BLaER1 (cell line): ENCODE data around the gene SNRNP40.

Source experiments
- H3K27ac ChIP-seq: shearing (Covaris generic); formaldehyde crosslinking; 2 replicates; pipeline ENCODE4 v1.8.1; 2022
- H3K27me3 ChIP-seq: shearing (Covaris generic); formaldehyde crosslinking; 2 replicates; pipeline ENCODE4 v1.8.1; 2022
- H3K36me3 ChIP-seq: shearing (Covaris generic); formaldehyde crosslinking; 2 replicates; pipeline ENCODE4 v1.8.1; 2022
- H3K4me1 ChIP-seq: shearing (Covaris generic); formaldehyde crosslinking; 2 replicates; pipeline ENCODE4 v1.8.1; 2022
- H3K4me2 ChIP-seq: shearing (Covaris generic); formaldehyde crosslinking; 2 replicates; pipeline ENCODE4 v1.8.1; 2022
- H3K4me3 ChIP-seq: shearing (Covaris generic); formaldehyde crosslinking; 2 replicates; pipeline ENCODE4 v1.8.1; 2022
- H3K9ac ChIP-seq: shearing (Covaris generic); formaldehyde crosslinking; 2 replicates; pipeline ENCODE4 v1.8.1; 2022
- H3K9me3 ChIP-seq: shearing (Covaris generic); formaldehyde crosslinking; 2 replicates; pipeline ENCODE4 v1.8.1; 2022
- H4K20me1 ChIP-seq: shearing (Covaris generic); formaldehyde crosslinking; 2 replicates; pipeline ENCODE4 v1.8.1; 2022
- Cebpa-rat ChIP-seq: shearing (Covaris generic); IDR thresholded peaks from 2 replicates; pipeline ENCODE4 v1.8.1; 2022

Gene SNRNP40

DNA sequence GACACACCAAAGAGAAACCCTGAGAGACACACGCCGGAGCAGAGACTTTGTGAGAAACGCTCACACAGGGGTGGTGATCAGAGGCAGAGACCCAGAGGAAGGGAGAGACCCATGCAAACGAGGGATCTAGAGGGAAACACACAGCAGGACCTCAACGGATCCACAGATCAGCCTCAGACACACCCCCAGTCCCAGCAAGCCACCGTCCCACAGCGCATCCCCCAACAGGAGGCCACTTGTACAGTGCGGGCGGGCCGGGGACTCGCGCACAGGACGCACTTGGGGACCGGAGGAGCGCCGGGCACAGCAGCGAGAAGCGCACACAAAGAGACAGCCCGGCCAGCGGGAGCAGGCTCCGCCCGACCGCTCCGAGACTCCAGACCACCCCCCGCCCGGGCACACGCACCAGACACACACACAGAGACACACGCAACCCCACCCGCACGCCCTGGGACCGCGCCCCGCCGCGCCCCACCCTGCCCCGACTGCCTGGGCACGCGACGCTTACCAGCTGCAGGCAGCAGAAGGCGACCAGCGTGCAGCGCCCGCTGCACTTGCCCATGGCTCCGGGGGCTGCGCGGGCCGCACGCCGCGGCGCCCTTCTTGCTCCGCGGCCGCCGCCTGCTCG, 57.5 kb downstream of the SNRNP40 start:
- peaks cover 59% of the 10 kb centered on the region for H3K27me3 ChIP-seq

GRCh38 chr1:31238612-31238985, 58.0 kb downstream of the SNRNP40 start:
- no peaks in the 10 kb centered on the region for H3K9me3 ChIP-seq
- no peaks in the 10 kb centered on the region for H3K36me3 ChIP-seq
- H3K27me3 ChIP-seq: peaks cover 59% of the 10 kb centered on the region
- H3K4me1 ChIP-seq: peaks cover 8% of the 10 kb centered on the region
- no peak overlapping the region for H3K4me3 ChIP-seq
- H3K9ac ChIP-seq: no peak overlapping the region
- H4K20me1 ChIP-seq: peaks cover 30% of the 10 kb centered on the region
- TF ChIP-seq Cebpa-rat: no peak
- H3K27ac ChIP-seq: no peak overlapping the region
- no peak overlapping the region for H3K4me2 ChIP-seq

More for the DNA sequence above, 57.5 kb downstream of the SNRNP40 start:
- H3K4me2 ChIP-seq: peak overlapping the region; percentile 76
- no peak for TF ChIP-seq Cebpa-rat
- H3K4me1 ChIP-seq: peaks cover 8% of the 10 kb centered on the region
- H3K4me3 ChIP-seq: peak overlapping the region; percentile 64
- 0 out of 2 replicates have a peak overlapping the region, but pooled peaks have one; percentile 12 for H3K9ac ChIP-seq
- no peaks in the 10 kb centered on the region for H3K36me3 ChIP-seq
- H3K9me3 ChIP-seq: no peaks in the 10 kb centered on the region
- H3K27ac ChIP-seq: no peak overlapping the region
- peaks cover 30% of the 10 kb centered on the region for H4K20me1 ChIP-seq

- Histone ChIP-seq H3K9me3 (no peaks in the 10 kb centered on the region), H3K27ac (no peak overlapping the region), H3K4me3 (no peak overlapping the region), H4K20me1 (peaks cover 23% of the 10 kb centered on the region), H3K4me1 (no peaks in the 10 kb centered on the region; the same call in 1 of the 2 replicates), H3K36me3 (no peaks in the 10 kb centered on the region), H3K4me2 (no peak overlapping the region), H3K27me3 (peaks cover 40% of the 10 kb centered on the region), H3K9ac (no peak overlapping the region)
- TF ChIP-seq Cebpa-rat: no peak
Measured at GRCh38 chr1:31234870-31235269, 61.7 kb downstream of the SNRNP40 start.

GRCh38 chr1:31234123-31234708, 62.4 kb downstream of the SNRNP40 start:
- peaks cover 33% of the 10 kb centered on the region for H3K27me3 ChIP-seq

GRCh38 chr1:31232689-31233088, 63.9 kb downstream of the SNRNP40 start:
- H3K4me1 ChIP-seq: no peaks in the 10 kb centered on the region
- H4K20me1 ChIP-seq: peaks cover 5% of the 10 kb centered on the region; the same call in 1 of the 2 replicates
- H3K9me3 ChIP-seq: no peaks in the 10 kb centered on the region
- TF ChIP-seq Cebpa-rat: no peak
- no peak overlapping the region for H3K9ac ChIP-seq
- H3K4me2 ChIP-seq: no peak overlapping the region
- peaks cover 18% of the 10 kb centered on the region for H3K27me3 ChIP-seq
- H3K4me3 ChIP-seq: no peak overlapping the region
- H3K36me3 ChIP-seq: no peaks in the 10 kb centered on the region
- no peak overlapping the region for H3K27ac ChIP-seq

More at GRCh38 chr1:31234123-31234708, 62.4 kb downstream of the SNRNP40 start:
- Histone ChIP-seq H3K4me1 (no peaks in the 10 kb centered on the region; the same call in 1 of the 2 replicates), H4K20me1 (peaks cover 18% of the 10 kb centered on the region), H3K9me3 (no peaks in the 10 kb centered on the region), H3K9ac (no peak overlapping the region), H3K4me3 (no peak overlapping the region), H3K27ac (no peak overlapping the region), H3K4me2 (no peak overlapping the region), H3K36me3 (no peaks in the 10 kb centered on the region)
- TF ChIP-seq Cebpa-rat: no peak

DNA sequence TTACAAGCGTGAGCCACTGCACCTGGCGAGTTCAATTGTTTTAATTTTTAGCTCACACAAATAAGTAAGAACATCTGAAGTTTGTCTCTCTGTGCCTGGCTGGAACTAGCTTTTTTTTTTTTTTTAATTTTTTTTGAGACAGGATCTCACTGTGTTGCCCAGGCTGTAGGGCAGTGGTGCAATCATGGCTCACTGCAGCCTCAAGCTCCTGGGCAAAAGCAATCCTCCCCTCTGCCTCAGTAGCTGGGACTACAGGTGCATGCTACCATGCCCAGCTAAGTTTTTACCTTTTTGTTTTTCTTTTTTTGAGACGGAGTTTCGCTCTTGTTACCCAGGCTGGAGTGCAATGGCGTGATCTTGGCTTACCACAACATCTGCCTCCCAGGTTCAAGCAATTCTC, 64.8 kb downstream of the SNRNP40 start:
- no peak overlapping the region for H3K9ac ChIP-seq
- no peaks in the 10 kb centered on the region for H3K9me3 ChIP-seq
- H3K4me3 ChIP-seq: no peak overlapping the region
- TF ChIP-seq Cebpa-rat: no peak
- no peak overlapping the region for H3K4me2 ChIP-seq
- peaks cover 9% of the 10 kb centered on the region for H3K27me3 ChIP-seq
- H3K4me1 ChIP-seq: no peaks in the 10 kb centered on the region
- no peaks in the 10 kb centered on the region for H3K36me3 ChIP-seq
- H3K27ac ChIP-seq: no peak overlapping the region
- H4K20me1 ChIP-seq: peaks cover 4% of the 10 kb centered on the region; the same call in 1 of the 2 replicates

DNA sequence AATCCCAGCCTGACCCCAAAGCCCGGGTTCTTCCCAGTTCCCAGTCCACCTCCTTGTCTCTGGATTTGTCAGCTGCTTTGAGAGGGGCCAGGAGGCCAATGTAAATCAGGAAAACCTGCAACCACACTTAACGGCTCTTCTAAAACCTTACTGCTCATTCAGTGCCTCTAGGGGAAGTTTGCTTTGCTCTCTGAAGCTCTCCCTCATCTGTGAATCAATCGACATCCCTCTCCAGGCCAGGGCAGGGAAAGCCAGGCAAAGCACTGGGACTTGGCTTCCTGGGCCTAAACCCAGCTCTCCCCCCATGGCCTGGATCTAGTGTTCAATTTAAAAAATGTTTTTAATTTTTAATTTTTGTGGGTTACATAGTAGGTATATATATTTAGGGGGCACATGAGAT, 66.2 kb downstream of the SNRNP40 start:
- Histone ChIP-seq H3K9ac (no peak overlapping the region), H3K4me2 (no peak overlapping the region), H3K27me3 (no peaks in the 10 kb centered on the region), H3K4me3 (no peak overlapping the region), H4K20me1 (no peaks in the 10 kb centered on the region), H3K27ac (no peak overlapping the region), H3K4me1 (no peaks in the 10 kb centered on the region), H3K36me3 (no peaks in the 10 kb centered on the region), H3K9me3 (no peaks in the 10 kb centered on the region)
- no peak for TF ChIP-seq Cebpa-rat

DNA sequence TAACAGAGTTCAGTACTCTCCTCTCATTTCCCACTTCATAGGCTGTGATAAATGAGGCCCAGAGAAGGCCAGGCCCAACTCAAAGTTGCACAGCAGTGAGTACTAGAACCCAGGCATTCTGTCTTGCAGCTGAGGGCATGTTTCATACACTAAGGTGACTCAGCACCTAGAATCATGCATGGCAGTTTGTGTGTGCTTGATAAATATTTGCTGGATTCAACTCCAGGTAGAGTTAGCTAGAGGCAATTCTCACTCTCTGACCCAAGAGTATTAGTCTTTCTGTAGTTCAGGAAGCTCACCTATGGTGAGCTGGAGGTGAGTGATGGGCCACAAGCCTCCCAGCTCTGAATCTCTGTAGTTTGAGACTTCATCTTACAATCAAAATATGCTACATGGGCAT, 67.6 kb downstream of the SNRNP40 start:
- Histone ChIP-seq H3K27ac (no peak overlapping the region), H3K4me2 (no peak overlapping the region), H3K36me3 (no peaks in the 10 kb centered on the region), H3K9ac (no peak overlapping the region), H3K27me3 (no peaks in the 10 kb centered on the region), H3K4me3 (no peak overlapping the region), H3K4me1 (no peaks in the 10 kb centered on the region), H4K20me1 (no peaks in the 10 kb centered on the region), H3K9me3 (no peaks in the 10 kb centered on the region)
- no peak for TF ChIP-seq Cebpa-rat

DNA sequence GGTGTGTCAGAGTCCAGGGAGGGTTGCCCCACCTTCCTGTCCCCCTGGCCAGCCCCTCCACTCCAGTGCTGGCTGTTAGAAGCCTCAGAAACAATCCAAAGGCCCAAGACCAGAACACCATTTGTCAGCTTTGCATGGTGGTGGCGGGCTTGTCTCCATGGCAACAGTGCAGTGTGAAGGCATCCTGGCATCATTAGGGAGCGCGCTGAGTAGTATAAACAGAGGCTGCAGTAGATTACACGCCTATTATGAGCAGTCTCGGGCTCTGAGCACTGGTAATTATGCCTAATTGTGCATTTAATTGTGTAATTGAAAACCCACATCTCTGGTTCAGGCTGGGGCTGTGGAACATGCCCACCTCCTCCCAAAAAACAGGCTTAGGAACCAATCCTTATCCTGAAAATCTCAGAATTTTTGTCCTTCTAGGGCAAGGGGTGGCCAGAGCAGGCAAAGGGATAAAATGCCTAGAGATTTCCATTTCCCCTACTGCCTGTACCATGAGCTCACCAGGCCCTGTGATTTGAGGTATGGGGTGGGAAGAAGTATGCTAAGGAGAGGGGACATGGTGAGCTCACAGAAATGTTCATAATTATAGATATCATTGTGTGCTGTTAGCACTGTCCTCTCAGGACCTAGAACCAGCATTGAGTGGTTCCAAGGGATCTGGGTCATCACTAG, 68.6 kb downstream of the SNRNP40 start:
- Histone ChIP-seq H3K36me3 (no peaks in the 10 kb centered on the region), H3K27ac (no peak overlapping the region)

DNA sequence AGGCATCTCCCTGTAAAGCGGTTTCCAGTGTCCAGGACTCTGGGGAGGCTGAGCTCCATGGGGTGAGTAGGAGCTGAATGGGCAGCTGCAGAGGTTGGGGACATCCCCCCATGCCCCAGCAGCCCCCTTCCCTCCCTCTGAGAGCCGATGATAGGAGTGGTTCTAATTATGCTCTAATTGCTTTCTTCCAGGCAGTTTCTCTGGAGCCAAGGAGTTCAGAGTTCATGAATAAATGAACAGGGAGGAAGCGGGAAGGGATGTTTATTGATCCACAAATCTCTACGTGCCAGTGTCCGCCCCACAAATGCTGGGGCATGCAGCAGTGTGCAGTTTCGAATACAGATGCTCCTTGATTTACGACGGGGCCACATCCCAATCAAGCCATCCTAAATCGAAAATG, 72.5 kb downstream of the SNRNP40 start:
- Histone ChIP-seq H3K27ac (no peak overlapping the region), H3K36me3 (no peaks in the 10 kb centered on the region), H3K4me1 (no peaks in the 10 kb centered on the region), H3K4me2 (no peak overlapping the region), H3K9me3 (no peaks in the 10 kb centered on the region), H3K27me3 (no peaks in the 10 kb centered on the region), H3K4me3 (no peak overlapping the region), H4K20me1 (no peaks in the 10 kb centered on the region), H3K9ac (no peak overlapping the region)
- TF ChIP-seq Cebpa-rat: no peak

More for the DNA sequence above, 68.6 kb downstream of the SNRNP40 start:
- Histone ChIP-seq H3K4me2 (no peak overlapping the region), H3K27me3 (no peaks in the 10 kb centered on the region), H3K4me1 (no peaks in the 10 kb centered on the region), H3K4me3 (no peak overlapping the region), H3K9ac (no peak overlapping the region), H3K9me3 (no peaks in the 10 kb centered on the region), H4K20me1 (no peaks in the 10 kb centered on the region)
- TF ChIP-seq Cebpa-rat: no peak
